Adipocyte (in vitro differentiated cells): ENCODE measurements around the gene CYTIP.

Source experiments
- DNase-seq: peaks from one replicate; pipeline ENCODE4 v3.0.0-alpha.2; 2015; ENCODE audit warnings: low read depth
- H3K27me3 ChIP-seq: replicated peaks from 2 replicates; pipeline ENCODE4 v1.7.0; 2013; ENCODE audit warnings: mild to moderate bottlenecking, low read length, moderate library complexity; ENCODE audit not compliant: control insufficient read depth, insufficient read depth
- H3K36me3 ChIP-seq: 2 replicates; pipeline ENCODE4 v1.7.0; 2013; ENCODE audit warnings: low read length, mild to moderate bottlenecking, moderate library complexity; ENCODE audit not compliant: control insufficient read depth, insufficient read depth, severe bottlenecking
- H3K4me1 ChIP-seq: 2 replicates; pipeline ENCODE4 v1.7.0; 2013; ENCODE audit warnings: mild to moderate bottlenecking, low read length, moderate library complexity; ENCODE audit not compliant: control insufficient read depth, insufficient read depth
- H3K4me3 ChIP-seq: 2 replicates; pipeline ENCODE4 v1.7.0; 2013; ENCODE audit warnings: mild to moderate bottlenecking, low read length, moderate library complexity
- H3K9ac ChIP-seq: 2 replicates; pipeline ENCODE4 v1.7.0; 2013; ENCODE audit warnings: mild to moderate bottlenecking, low read length, moderate library complexity
- H3K9me3 ChIP-seq: 2 replicates; pipeline ENCODE4 v1.7.0; 2013; ENCODE audit warnings: mild to moderate bottlenecking, low read length, moderate library complexity; ENCODE audit not compliant: control insufficient read depth

Gene CYTIP

DNA sequence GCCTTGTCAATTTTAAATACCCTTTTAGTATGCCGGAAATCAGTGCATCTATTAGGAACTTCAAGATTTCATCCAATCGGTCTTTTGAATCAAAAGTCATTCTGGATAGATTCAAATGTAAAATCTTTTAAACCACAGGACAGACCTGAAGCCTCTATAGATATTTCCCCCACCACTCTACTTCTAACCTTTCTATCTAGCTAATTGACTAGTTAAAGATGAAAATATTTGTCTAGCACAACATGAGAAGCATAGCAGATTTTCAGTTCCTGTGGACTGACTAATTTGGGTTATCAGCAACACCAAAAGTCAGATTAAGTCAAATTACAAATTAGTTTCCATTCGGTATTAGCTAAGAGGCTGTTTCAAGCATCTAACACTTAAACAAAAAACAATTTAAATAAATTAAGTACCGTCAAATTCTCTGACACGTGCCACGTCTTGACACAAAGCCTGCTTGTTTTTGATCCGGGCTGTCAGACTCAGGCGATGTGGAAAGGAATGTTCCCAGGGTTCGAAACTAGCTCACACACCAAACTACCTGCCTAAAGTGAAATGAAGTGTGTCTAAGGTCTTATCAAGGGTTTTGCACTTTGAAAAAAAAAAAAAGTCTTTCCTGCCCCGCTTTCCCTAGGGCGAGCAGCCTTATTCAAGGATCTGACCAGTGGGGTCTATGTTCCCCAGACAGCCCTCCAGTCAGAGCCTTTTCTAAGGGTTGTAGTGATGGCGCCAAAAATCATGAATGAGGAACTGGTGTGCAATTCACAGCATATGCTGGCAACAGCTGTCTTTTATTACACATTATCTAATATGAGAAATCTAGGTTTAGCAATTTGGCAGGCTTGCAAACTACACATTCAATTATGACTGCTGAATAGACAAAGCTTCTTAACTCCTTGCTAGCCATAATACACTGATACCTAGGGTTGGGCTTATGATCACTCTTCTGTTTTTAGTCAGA lies 4.7 kb downstream of the CYTIP start:
- no peaks in the 10 kb centered on the region for H3K36me3 ChIP-seq
- peaks cover 18% of the 10 kb centered on the region for H3K4me1 ChIP-seq
- peak; percentile 77 for DNase-seq
- H3K27me3 ChIP-seq, result no peaks in the 10 kb centered on the region
- H3K4me3 ChIP-seq, result no peak overlapping the region
- H3K9me3 ChIP-seq, result no peaks in the 10 kb centered on the region
- H3K9ac ChIP-seq, result no peak overlapping the region

DNA sequence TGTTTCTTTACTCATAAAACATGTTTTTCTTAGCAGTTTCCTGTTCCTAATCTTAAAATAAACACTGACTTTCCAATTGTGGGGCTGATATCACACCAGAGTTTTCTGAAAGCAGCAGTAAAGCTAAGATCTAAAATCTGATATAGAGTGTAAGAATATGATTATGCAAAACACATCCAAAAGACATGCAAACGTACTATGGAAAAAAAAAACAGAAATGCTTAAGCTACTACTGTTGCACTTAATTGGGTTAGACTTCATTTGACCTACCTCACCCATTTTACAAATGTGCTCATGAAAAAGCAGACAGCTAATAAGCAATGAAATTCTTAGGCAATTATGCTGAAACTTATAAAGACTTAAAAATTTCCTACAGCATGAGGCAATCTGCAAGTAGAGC lies 10.5 kb downstream of the CYTIP start:
- Histone ChIP-seq H3K4me3 (no peak overlapping the region), H3K9me3 (no peaks in the 10 kb centered on the region), H3K4me1 (peaks cover 16% of the 10 kb centered on the region), H3K36me3 (no peaks in the 10 kb centered on the region), H3K27me3 (no peaks in the 10 kb centered on the region), H3K9ac (no peak overlapping the region)
- peak; percentile 45 for DNase-seq

DNA sequence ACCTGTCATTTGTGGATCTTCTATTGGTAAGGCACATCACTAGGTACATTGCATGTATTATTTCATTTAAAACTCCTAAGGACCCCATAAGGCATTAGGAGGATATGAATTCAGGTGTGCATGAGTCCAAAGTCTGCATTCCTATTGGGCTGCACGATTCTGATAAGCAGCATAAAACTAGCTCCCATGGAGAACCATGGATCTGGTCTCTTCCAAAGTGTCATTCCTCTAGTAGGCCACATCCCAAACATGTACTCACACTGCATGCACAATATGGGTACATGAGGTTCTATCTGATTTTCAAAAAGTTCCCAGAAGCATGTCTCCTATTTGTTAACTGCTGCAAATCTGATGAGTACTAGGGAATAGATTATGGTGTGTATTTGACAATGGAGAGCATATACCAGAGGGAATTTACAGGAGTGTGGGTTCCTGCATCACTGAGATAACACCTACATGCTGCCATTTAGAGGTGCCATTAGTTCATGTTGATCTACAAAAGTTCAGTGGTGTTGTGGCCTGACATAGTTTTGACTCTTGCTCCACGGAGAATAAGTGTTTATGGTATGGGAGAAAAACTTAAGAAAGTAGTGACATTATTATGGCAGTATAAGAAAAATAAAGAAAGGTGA lies 11.3 kb downstream of the CYTIP start:
- Histone ChIP-seq H3K9ac (no peak overlapping the region), H3K9me3 (no peaks in the 10 kb centered on the region), H3K27me3 (no peaks in the 10 kb centered on the region), H3K4me1 (peaks cover 16% of the 10 kb centered on the region), H3K4me3 (no peak overlapping the region), H3K36me3 (no peaks in the 10 kb centered on the region)
- DNase-seq, result no peak

DNA sequence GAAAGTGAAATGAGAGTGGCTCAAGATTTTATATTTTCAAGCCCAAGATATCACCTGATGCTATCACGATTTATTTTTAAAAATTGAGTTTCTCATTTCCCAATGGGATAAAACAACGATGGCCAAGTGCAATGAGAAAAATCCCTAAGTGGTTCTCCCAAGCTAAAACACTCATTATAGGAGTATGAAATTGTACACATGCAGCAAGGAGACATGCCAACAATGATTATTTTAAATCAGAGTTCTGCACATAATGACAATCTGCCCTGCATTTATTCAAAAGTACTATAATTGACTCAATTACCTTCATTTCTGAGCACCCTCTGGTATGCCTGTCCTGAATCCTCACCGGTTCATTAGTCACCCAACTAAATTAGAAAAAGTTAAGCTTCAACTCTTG lies 12.7 kb downstream of the CYTIP start:
- Histone ChIP-seq H3K9me3 (peaks cover 8% of the 10 kb centered on the region), H3K36me3 (no peaks in the 10 kb centered on the region), H3K9ac (no peak overlapping the region), H3K4me3 (no peak overlapping the region), H3K27me3 (no peaks in the 10 kb centered on the region), H3K4me1 (peaks cover 16% of the 10 kb centered on the region)
- DNase-seq, result no peak

DNA sequence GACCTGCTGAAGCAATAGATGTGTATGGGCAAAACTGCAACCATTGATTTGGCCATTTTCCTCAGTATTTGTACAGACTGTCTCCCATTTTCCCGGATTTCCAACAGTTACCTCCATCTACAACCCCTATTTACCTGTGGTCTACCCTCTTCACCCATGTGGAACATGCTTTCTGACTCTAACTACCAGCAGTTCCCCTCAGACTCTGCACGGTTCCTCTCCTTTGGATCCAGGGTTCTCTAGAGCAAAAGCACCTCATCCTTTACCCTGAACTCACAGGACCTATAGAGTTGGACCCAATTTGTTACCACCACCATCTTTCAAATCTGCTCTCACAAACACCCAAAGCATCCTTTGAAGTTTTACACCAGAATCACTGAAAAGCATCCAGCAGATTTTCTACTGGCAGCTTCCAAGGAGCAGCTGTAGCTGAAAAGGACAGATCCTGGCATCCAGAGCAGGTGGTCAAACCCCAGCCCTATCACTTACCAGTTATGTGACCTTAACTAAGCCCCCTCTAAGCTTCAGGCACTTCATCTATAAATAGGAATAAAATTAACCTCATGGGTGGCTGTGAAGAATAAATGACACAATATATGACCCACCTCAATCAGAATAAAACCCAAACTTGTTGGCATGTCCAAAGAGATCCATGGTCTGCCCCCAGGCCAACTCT lies 15.3 kb downstream of the CYTIP start:
- Histone ChIP-seq H3K36me3 (no peaks in the 10 kb centered on the region), H3K9me3 (peaks cover 20% of the 10 kb centered on the region), H3K4me1 (peaks cover 10% of the 10 kb centered on the region), H3K4me3 (no peak overlapping the region), H3K9ac (no peak overlapping the region), H3K27me3 (no peaks in the 10 kb centered on the region)
- DNase-seq, result no peak

DNA sequence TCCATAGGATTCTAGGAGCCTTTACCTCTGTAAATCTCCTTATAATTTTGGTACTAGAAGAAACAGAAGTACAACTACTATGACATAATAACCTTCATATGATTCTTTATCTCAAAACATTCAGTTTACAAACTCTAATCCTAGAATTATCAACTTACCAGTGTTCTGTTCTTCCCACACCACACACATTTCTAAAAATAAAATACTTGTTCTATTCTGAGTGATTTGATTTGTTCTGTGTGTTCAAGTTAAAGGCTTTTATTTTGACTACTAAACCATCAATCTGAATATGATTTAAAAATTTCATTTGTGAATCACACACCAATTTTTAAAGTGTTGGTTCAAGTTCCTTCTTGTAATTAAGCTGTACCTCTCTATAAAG lies 16.0 kb downstream of the CYTIP start:
- DNase-seq, result no peak
- H3K36me3 ChIP-seq, result no peaks in the 10 kb centered on the region
- H3K27me3 ChIP-seq, result no peaks in the 10 kb centered on the region
- no peak overlapping the region for H3K4me3 ChIP-seq
- H3K9me3 ChIP-seq, result peaks cover 20% of the 10 kb centered on the region
- peaks cover 3% of the 10 kb centered on the region for H3K4me1 ChIP-seq
- no peak overlapping the region for H3K9ac ChIP-seq

DNA sequence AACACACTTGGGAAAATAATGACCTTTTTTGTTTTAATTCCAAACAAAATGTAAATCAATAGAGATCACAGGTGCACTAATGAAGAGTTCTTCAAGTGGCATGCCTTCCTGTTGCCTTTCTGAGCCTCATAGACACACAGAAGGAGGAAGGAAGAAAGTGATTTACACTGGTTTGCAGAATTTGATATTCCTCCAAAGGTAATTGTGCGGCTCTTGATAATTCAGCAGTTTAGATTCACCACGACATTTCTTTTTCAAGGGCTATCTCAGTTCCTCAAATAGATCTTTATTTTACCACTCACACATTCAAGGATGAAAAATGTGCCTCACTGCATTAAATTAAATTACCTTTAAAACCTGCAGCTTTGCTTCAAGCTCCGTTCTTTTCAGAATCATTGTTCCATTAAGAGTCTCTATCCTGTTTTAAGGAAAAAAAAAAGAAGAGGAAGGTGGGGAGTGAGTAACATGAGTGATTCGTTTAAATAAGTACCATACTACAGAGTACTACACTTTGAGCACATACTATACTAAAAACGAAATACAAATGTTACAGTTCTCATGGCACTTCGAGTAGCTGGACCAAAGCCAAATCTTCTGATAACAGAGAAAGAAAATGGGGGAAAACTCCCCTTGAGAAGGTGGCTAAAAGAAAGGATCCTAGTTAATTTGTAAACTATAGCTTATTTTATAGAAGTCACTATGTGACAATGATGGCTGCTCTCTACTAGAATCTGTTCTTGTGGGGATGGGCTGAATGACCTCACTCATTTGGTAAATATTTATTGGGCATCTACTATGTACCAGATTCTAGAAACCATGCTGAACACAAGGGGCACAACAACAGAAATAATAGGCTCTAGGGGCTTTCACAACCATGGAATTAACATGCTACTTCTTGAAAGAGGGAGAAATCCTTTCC lies 16.6 kb downstream of the CYTIP start:
- Histone ChIP-seq H3K4me1 (no peaks in the 10 kb centered on the region), H3K9ac (no peak overlapping the region), H3K27me3 (no peaks in the 10 kb centered on the region), H3K9me3 (peaks cover 23% of the 10 kb centered on the region), H3K4me3 (no peak overlapping the region), H3K36me3 (no peaks in the 10 kb centered on the region)
- DNase-seq, result no peak

DNA sequence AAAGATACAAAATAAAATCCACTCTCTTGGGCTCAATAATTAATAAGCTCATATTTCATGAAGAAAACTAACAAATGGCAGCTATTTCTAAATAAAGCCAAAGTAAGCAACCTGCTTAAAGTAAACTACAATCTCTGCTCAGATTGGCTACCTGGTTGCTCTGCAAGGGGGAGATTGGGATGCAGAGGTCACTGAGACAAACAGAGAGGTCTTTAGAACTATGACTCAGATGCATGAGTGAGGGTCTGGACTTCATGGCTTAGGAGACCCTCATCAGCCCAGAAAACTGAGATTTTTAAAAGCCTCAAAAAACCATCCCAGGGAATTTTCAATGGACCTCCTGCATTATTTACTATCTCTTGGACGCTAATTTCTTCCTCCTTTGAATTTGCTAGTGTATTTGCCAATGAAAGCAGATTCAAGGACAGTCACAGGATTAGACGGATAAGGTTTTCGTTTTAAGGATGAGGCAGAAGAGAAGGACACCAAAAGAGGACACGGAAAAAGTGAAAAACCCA lies 17.4 kb downstream of the CYTIP start:
- Histone ChIP-seq H3K4me1 (peaks cover 1% of the 10 kb centered on the region), H3K27me3 (no peaks in the 10 kb centered on the region), H3K9me3 (peaks cover 23% of the 10 kb centered on the region), H3K4me3 (no peak overlapping the region), H3K36me3 (no peaks in the 10 kb centered on the region), H3K9ac (no peak overlapping the region)
- no peak for DNase-seq

DNA sequence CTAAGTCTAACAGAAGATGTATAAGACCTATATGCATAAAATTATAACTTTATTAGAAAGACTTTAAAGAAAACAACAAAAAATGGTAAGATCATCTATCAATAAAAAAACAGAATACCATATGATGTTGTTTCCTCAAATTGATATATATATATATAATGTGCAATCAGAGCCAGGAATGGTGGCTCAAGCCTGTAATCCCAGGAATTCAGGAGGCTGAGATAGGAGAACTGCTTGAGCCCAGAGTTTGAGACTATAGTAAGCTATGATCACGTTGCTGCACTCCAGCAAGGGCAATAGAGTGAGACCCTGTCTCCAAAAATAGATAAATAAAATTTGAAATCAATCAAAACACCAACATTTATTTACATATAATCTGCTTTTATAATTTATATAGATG lies 19.5 kb downstream of the CYTIP start:
- no peak for DNase-seq
- Histone ChIP-seq H3K9me3 (peaks cover 23% of the 10 kb centered on the region), H3K4me1 (peaks cover 13% of the 10 kb centered on the region), H3K36me3 (no peaks in the 10 kb centered on the region), H3K9ac (no peak overlapping the region), H3K27me3 (no peaks in the 10 kb centered on the region), H3K4me3 (no peak overlapping the region)

DNA sequence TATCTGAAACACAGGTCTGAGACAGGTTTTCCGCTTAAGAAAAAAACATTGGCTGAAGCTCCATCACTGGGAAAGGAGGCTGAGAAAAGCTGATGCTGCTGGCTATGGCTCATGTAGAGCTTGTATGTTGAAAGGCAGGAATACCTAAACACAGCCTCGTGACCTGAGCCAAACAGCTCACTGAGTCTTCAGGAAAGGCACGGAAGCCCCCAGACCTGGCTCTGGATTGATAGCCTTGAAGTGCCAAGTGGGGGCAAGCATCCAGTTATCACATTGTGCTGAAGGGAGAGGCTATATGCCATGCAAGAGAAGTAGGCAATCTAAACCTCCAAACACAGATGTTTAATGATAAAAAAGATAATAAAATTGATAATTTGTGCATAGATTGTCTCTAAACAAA lies 21.9 kb downstream of the CYTIP start:
- H3K4me3 ChIP-seq, result no peak overlapping the region
- peaks cover 13% of the 10 kb centered on the region for H3K4me1 ChIP-seq
- H3K36me3 ChIP-seq, result no peaks in the 10 kb centered on the region
- no peak for DNase-seq
- H3K27me3 ChIP-seq, result no peaks in the 10 kb centered on the region
- H3K9ac ChIP-seq, result no peak overlapping the region
- peaks cover 23% of the 10 kb centered on the region for H3K9me3 ChIP-seq
